Fibroblast of villous mesenchyme (primary cell): ENCODE measurements around the gene WDPCP. TPM values are rescaled to one million over a fixed set of nuclear protein-coding genes. Genes with fewer than 3 reads are reported as not detected.

Source experiments
- DNase-seq: peaks from one replicate; pipeline ENCODE4 v3.0.0-alpha.2; 2010; ENCODE audit warnings: low read depth
- H3K4me3 ChIP-seq: 2 replicates; pipeline ENCODE4 v1.5.1; 2011; ENCODE audit warnings: low read depth, mild to moderate bottlenecking, low read length
- CTCF ChIP-seq: IDR thresholded peaks from 2 replicates; pipeline ENCODE4 v1.5.1; 2012; ENCODE audit warnings: low read depth, mild to moderate bottlenecking, low read length; ENCODE audit not compliant: insufficient read depth
- total RNA-seq: library from RNA; depleted of rRNA; stranded (reverse); fragments of >200 nt; gene quantifications from 2 replicates; pipeline ENCODE4 v1.2.3, GENCODE V29; 2012

The WDPCP gene
- total RNA-seq, 1 donor: 14.7 TPM

DNA sequence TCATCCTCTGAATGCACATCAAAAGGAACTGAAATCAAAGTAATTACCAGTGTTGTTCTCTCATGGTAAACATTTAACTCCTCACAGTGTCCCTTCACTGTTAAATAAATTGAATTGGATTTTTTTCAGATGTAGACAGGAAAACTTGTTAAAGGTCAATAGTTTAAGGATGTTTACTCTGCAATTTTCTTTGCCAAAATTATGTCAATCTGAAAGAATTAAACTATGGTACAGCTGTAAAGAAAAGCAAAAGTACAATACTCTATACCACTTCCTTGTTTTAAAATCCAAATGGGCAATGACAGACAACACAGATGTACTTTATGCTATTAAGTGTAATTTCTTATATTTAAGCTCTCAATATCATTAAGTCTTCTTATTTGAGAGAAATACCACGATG lies 153.2 kb downstream of the WDPCP start:
- DNase-seq: no peak
- TF ChIP-seq CTCF: no peak
- H3K4me3 ChIP-seq: no peak overlapping the region

GRCh38 chr2:63434024-63435001 lies 154.0 kb downstream of the WDPCP start:
- TF ChIP-seq CTCF: no peak
- H3K4me3 ChIP-seq: no peak overlapping the region
- no peak for DNase-seq

- DNase-seq: peak; percentile 29
- no peak for TF ChIP-seq CTCF
- no peak overlapping the region for H3K4me3 ChIP-seq
Measured at GRCh38 chr2:63432373-63432772, 155.9 kb downstream of the WDPCP start.

GRCh38 chr2:63425606-63426005 lies 162.7 kb downstream of the WDPCP start:
- no peak for DNase-seq
- TF ChIP-seq CTCF: no peak
- no peak overlapping the region for H3K4me3 ChIP-seq

DNA sequence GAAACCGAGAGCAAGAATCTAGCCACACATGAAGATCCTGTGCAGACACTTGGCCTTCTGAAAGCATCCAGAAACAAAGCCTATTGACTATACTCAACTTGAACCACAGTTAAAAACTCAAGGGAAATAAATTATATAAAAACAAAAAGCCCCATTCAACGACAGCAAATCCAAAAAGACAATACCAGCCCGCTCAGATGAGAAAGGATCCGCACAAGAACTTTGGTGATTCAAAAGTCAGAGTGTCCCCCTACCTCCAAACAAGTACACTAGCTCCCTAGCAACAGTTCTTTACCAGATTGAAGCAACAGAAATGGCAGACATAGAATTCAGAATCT lies 163.2 kb downstream of the WDPCP start:
- DNase-seq: no peak
- TF ChIP-seq CTCF: no peak
- no peak overlapping the region for H3K4me3 ChIP-seq

- DNase-seq: peak; percentile 60
- TF ChIP-seq CTCF: peak; percentile 72
- H3K4me3 ChIP-seq: no peak overlapping the region
Measured at GRCh38 chr2:63424329-63425078, 163.8 kb downstream of the WDPCP start.
